Esophagus muscularis mucosa (tissue), 3 donors: ENCODE data around the gene PTCD1.

Experiments
- CTCF ChIP-seq, 3 experiments: fragments of 200-600 bp in 2 of 3; fragments of 450-650 bp in 1 of 3; sonication (generic) in 2 of 3; IDR thresholded peaks; one replicate each; pipeline ENCODE4 v1.5.1; 2017 to 2019; ENCODE audit warnings: antibody characterized with exemption in 3 of 3, mild to moderate bottlenecking in 2 of 3, moderate library complexity in 1 of 3
- POLR2A ChIP-seq: fragments of 450-650 bp; IDR thresholded peaks from one replicate; pipeline ENCODE4 v1.6.1; 2017; ENCODE audit warnings: antibody characterized with exemption, moderate library complexity, mild to moderate bottlenecking, low read depth
- POLR2AphosphoS5 ChIP-seq, 2 donors: sonication (generic); formaldehyde crosslinking; IDR thresholded peaks; one replicate each; pipeline ENCODE4 v1.6.1; 2017; ENCODE audit warnings: antibody characterized with exemption in 2 of 2

GRCh38 chr7:99457050-99457649 is 18.6 kb upstream of the PTCD1 start:
- TF ChIP-seq CTCF (IDR thresholded peaks at IDR 0.05) = no peak
- TF ChIP-seq POLR2A = no peak
- no peak for TF ChIP-seq POLR2AphosphoS5 (IDR thresholded peaks at IDR 0.05)
